HepG2 (cell line): ENCODE results near the gene CRYZL1. TPM values are rescaled to one million over a fixed set of nuclear protein-coding genes. Genes with fewer than 3 reads are reported as not detected.
A peak's percentile ranks its signal among the peaks of the same experiment; 100 is the strongest.

Experiments
- CHD2 ChIP-seq: IDR thresholded peaks from 2 replicates; pipeline ENCODE4 v1.6.1; 2011; ENCODE audit warnings: low read depth, low read length, improper control_type of control experiment
- FOXP1 ChIP-seq, 2 experiments: fragments of 450-650 bp in 1 of 2; IDR thresholded peaks; 2 replicates each; pipeline ENCODE4 v1.6.1; 2017 to 2018; ENCODE audit warnings: antibody characterized with exemption in 1 of 2
- GATA4 ChIP-seq: sonication (generic); IDR thresholded peaks from 2 replicates; pipeline ENCODE4 v1.6.1; 2016; ENCODE audit warnings: antibody characterized with exemption, low read depth, borderline replicate concordance
- GMEB1 ChIP-seq: sonication (generic); formaldehyde crosslinking; IDR thresholded peaks from 2 replicates; pipeline ENCODE4 v1.5.1; 2020; ENCODE audit warnings: missing genetic modification reagents, mild to moderate bottlenecking, borderline replicate concordance
- KMT2B ChIP-seq: IDR thresholded peaks from 2 replicates; pipeline ENCODE4 v1.6.1; 2016; ENCODE audit warnings: missing genetic modification reagents, missing compliant biosample characterization
- MED1 ChIP-seq: sonication (generic); formaldehyde crosslinking; IDR thresholded peaks from 2 replicates; pipeline ENCODE4 v1.4.0; 2020; ENCODE audit warnings: missing genetic modification reagents
- MIER2 ChIP-seq: IDR thresholded peaks from 2 replicates; pipeline ENCODE4 v1.6.1; 2016; ENCODE audit warnings: missing biosample characterization, missing genetic modification reagents
- ONECUT2 ChIP-seq: sonication (generic); formaldehyde crosslinking; IDR thresholded peaks from 2 replicates; pipeline ENCODE4 v1.4.0; 2020; ENCODE audit warnings: missing genetic modification reagents
- POLR2A ChIP-seq, 2 experiments: IDR thresholded peaks; 2 replicates each; pipeline ENCODE4 v1.6.1; 2011; ENCODE audit warnings: low read depth in 2 of 2, low read length in 2 of 2, mild to moderate bottlenecking in 1 of 2, moderate library complexity in 1 of 2; ENCODE audit not compliant: insufficient read depth in 1 of 2
- RERE ChIP-seq: IDR thresholded peaks from 2 replicates; pipeline ENCODE4 v1.6.1; 2016; ENCODE audit warnings: low read depth, missing genetic modification reagents, missing compliant biosample characterization
- RFX1 ChIP-seq: fragments of 450-650 bp; IDR thresholded peaks from 2 replicates; pipeline ENCODE4 v1.6.1; 2017
- SIN3A ChIP-seq: IDR thresholded peaks from 2 replicates; pipeline ENCODE4 v1.6.1; 2011; ENCODE audit warnings: low read depth, mild to moderate bottlenecking, control low read depth, low read length, borderline replicate concordance
- SNAI1 ChIP-seq: sonication (generic); formaldehyde crosslinking; IDR thresholded peaks from 2 replicates; pipeline ENCODE4 v1.5.0; 2020; ENCODE audit warnings: mild to moderate bottlenecking, missing genetic modification reagents, borderline replicate concordance
- SRY ChIP-seq: sonication (generic); formaldehyde crosslinking; IDR thresholded peaks from 2 replicates; pipeline ENCODE4 v1.8.0; 2022; ENCODE audit warnings: mild to moderate bottlenecking, missing genetic modification reagents
- ZFY ChIP-seq: sonication (generic); formaldehyde crosslinking; IDR thresholded peaks from 2 replicates; pipeline ENCODE4 v1.4.0; 2020; ENCODE audit warnings: missing genetic modification reagents
- ZNF691 ChIP-seq: sonication (generic); formaldehyde crosslinking; IDR thresholded peaks from 2 replicates; pipeline ENCODE4 v1.4.0; 2020; ENCODE audit warnings: missing genetic modification reagents, low read depth, mild to moderate bottlenecking, borderline replicate concordance
- ZNF781 ChIP-seq: sonication (generic); formaldehyde crosslinking; IDR thresholded peaks from 2 replicates; pipeline ENCODE4 v1.5.1; 2020; ENCODE audit warnings: borderline replicate concordance, mild to moderate bottlenecking, missing genetic modification reagents; ENCODE audit errors: not compliant biosample characterization
- ZZZ3 ChIP-seq: sonication (generic); formaldehyde crosslinking; IDR thresholded peaks from 2 replicates; pipeline ENCODE4 v1.4.0; 2020; ENCODE audit warnings: missing genetic modification reagents, mild to moderate bottlenecking, borderline replicate concordance
- polyA plus RNA-seq, 8 experiments: library from polyadenylated mRNA; depleted of rRNA in 3 of 8; stranded (reverse) in 7 of 8; unstranded in 1 of 8; fragments of >200 nt; fragmentation: Illumina TruSeq in 4 of 8; extraction: Trizol in 4 of 8; gene quantifications; 2 replicates each; pipeline versions ENCODE4 v1.2.1 to v1.2.3, GENCODE V29; 2011 to 2016; ENCODE audit warnings: low read depth in 4 of 8, missing spikeins in 1 of 8, mixed read lengths in 1 of 8; ENCODE audit not compliant: insufficient read depth in 1 of 8
- total RNA-seq, 5 experiments: library from RNA; depleted of rRNA; stranded (reverse); fragments of >200 nt; fragmentation: Illumina TruSeq; extraction: Trizol; gene quantifications; 2 replicates each; pipeline ENCODE4 v1.2.3, GENCODE V29; 2016; ENCODE audit warnings: low read depth in 1 of 5
- TF ChIP-seq, protein P1 (sequence below): sonication (generic); formaldehyde crosslinking; IDR thresholded peaks from 2 replicates; pipeline ENCODE4 v1.4.0; 2020; ENCODE audit warnings: mild to moderate bottlenecking, missing genetic modification reagents
- TF ChIP-seq, protein P2 (sequence below): sonication (generic); formaldehyde crosslinking; IDR thresholded peaks from 2 replicates; pipeline ENCODE4 v1.4.0; 2020; ENCODE audit warnings: missing genetic modification reagents

CRYZL1 gene
- total and polyA plus RNA-seq, 2 of the 13 experiments (the other 11 are each of a cell fraction or from before 2014, with no cell fraction given) = 20.3 to 27.7 TPM

GRCh38 chr21:33641352-33642026 lies at the start of gene CRYZL1 (continued):
- no peak for TF ChIP-seq FOXP1 (IDR thresholded peaks at IDR 0.05)
- no peak for TF ChIP-seq FOXP1 (CRISPR knock-in tag; IDR thresholded peaks at IDR 0.05)
- peak; percentile 98 for TF ChIP-seq RFX1
- no peak for TF ChIP-seq RERE (CRISPR knock-in tag)
- TF ChIP-seq SIN3A = peak; percentile 83; the same call in 1 of the 2 replicates
- TF ChIP-seq MIER2 = no peak
- peak; percentile 55; the same call in 1 of the 2 replicates for TF ChIP-seq GMEB1 (CRISPR knock-in tag)
- peak; percentile 83 to 87 for TF ChIP-seq POLR2A (IDR thresholded peaks at IDR 0.05; ENCODE audit: insufficient read depth in 1 of 2, low read depth in 2 of 2, low read length in 2 of 2)
- no peak for TF ChIP-seq ONECUT2 (CRISPR knock-in tag)
- TF ChIP-seq, protein P1, sequence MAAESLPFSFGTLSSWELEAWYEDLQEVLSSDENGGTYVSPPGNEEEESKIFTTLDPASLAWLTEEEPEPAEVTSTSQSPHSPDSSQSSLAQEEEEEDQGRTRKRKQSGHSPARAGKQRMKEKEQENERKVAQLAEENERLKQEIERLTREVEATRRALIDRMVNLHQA (CRISPR knock-in tag) = no peak
- peak; percentile 41; the same call in 1 of the 2 replicates for TF ChIP-seq MED1 (CRISPR knock-in tag)
- peak; percentile 64 for TF ChIP-seq ZNF781
- TF ChIP-seq, protein P2, sequence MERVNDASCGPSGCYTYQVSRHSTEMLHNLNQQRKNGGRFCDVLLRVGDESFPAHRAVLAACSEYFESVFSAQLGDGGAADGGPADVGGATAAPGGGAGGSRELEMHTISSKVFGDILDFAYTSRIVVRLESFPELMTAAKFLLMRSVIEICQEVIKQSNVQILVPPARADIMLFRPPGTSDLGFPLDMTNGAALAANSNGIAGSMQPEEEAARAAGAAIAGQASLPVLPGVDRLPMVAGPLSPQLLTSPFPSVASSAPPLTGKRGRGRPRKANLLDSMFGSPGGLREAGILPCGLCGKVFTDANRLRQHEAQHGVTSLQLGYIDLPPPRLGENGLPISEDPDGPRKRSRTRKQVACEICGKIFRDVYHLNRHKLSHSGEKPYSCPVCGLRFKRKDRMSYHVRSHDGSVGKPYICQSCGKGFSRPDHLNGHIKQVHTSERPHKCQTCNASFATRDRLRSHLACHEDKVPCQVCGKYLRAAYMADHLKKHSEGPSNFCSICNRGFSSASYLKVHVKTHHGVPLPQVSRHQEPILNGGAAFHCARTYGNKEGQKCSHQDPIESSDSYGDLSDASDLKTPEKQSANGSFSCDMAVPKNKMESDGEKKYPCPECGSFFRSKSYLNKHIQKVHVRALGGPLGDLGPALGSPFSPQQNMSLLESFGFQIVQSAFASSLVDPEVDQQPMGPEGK (CRISPR knock-in tag) = no peak
- peak; percentile 62; the same call in 1 of the 2 replicates for TF ChIP-seq GATA4
- TF ChIP-seq ZFY (CRISPR knock-in tag) = peak; percentile 97
- peak; percentile 81; the same call in 1 of the 2 replicates for TF ChIP-seq SRY (CRISPR knock-in tag)
- TF ChIP-seq SNAI1 (CRISPR knock-in tag) = 0 out of 2 replicates have a peak, but pooled peaks have one; percentile 70
- peak; percentile 79 for TF ChIP-seq CHD2
- TF ChIP-seq ZNF691 (CRISPR knock-in tag) = peak; percentile 81; the same call in 1 of the 2 replicates
- TF ChIP-seq KMT2B = peak; percentile 82
- TF ChIP-seq ZZZ3 (CRISPR knock-in tag) = no peak; the same call in 1 of the 2 replicates
